UCSD-AML1 (cell line): ENCODE data around the gene C14orf132.
"Not testable (repeated sequence)": the region's sequence is repeated elsewhere in the genome, so short reads cannot be mapped to it uniquely, and the experiment has no call there.

Source experiments
- DNase-seq: peaks from one replicate; lab custom pipeline; 2025; ENCODE audit not compliant: unreplicated experiment; lab: John Stamatoyannopoulos, UW

C14orf132 gene

DNA sequence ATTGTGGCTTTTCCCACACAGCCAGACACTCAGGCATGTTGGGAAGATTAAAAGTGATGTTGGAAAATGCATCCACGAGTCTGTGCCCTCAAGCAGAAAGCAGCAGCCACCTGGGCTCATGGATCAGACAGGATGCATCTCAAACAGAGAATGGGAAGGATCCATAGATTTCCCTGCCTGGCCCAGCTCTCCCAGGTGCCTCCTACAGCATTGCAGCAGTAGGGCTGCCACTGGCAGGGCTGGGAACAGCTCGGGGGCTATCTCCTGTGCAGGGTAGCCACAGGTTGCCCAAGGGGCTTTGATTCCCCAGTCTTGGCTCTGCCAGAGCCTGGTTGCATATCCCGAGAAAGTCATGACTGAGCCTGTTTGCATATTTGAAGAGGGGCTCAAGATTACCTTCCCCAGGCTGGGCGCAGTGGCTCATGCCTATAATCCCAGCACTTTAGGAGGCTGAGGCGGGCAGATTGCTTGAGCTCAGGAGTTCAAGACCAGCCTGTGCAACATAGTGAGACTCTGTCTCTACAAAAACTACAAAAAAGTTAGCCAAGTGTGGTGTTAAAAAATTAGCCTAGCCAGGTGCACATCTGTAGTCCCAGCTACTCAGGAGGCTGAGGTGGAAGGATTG is 19.5 kb downstream of the C14orf132 start:
- DNase-seq, result no peak

DNA sequence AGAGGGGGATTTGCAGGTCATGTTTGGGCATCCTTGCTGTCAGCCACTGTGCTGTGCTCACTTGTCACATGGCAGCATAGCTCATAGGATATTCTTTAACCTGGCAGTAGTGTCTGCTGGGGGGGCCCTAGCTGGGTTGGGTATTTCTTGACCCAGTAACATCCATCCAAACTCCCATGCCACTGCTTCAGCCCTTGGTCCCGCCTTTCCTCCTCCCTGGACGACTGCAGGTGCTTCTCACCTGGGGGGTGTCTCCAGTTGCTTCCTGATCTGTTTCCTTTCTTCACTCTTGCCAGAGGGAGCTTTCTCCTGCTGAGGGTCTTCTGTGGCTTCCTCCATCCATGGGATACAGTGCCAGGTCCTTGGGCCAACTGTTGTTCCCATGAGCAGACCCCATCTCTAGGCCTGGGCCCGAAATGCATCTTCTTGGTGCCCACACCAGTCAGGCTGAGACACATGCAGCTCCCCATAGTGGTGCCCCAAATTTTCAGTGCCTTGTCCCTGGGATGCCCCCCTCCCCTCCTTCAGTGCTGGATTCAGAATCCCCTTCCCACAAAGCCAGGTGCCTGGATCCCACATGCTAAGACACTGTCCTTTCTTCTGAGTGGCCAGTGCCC is 20.5 kb downstream of the C14orf132 start:
- DNase-seq, result no peak

DNA sequence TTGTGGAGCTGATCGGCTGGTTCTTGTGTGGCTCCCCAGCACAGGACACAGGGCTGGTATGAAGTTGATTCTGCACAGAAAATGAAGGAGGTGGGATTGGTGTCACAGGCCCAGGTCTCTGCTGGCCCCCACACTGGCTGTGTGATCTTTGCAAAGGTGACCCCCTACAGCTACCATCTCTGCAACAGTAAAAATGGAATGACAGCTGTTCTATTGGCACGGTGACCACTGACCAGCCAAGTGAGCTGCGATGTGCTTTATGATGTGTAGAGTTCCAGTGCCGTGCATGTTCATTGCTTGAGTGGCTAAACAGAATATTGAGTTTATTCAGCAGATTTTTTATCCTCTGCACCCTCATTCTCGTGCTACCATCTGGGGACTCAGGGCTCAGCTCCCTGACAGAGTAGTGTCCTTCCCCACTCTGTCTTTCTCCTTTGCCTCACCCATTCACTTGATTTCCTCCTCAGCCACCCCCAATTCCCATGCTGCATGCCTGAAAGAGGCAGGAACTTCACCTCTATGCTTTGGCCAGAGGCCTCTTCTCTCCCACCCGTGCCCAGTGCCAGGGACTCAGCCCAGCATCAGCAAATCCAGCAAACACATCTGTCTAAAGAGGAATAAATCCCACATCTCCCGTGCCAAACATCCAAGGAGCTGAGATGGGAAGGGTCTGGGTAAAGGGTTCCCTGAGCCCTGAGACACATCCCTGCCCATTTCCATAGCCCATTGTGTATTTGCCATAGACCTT is 21.2 kb downstream of the C14orf132 start:
- DNase-seq, result no peak

DNA sequence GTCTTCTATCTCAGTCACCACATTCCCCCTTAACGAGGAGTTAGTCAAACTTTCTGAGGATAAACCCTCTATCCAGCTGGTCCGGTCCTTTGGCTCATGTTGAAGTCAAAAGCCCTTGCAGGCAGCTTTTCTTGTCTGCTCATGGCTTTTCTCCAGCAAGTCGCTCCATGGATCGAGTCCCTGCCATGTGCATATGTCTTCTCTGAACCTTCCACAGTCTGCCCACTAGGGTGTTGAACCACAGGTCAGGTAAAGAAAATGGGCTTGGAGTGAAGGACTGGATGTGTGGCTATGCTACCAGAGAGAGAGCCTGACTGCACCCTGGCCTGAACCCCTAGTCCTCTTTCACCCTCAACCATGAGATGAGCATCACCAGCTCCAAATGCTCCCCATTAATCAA is 22.8 kb downstream of the C14orf132 start:
- no peak for DNase-seq

DNA sequence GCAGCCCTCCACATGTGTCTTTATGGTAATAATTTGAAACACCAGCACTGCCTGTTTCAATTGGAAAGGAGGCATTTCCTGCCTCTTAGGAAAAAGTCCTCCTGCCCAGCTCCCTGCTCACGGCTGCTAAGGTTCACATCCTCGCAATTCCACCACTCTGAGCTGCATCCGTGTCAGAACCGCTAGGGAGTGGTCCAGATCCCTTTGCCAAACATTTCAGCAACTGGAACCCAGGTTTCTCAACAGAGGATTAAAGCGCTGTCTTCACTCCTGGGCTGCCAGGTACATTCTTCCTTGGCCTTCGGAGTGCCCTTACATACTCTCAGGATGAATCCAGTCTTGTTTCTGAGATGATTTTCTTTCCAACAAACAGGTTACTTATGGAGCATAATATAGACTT is 23.3 kb downstream of the C14orf132 start:
- DNase-seq, result no peak

DNA sequence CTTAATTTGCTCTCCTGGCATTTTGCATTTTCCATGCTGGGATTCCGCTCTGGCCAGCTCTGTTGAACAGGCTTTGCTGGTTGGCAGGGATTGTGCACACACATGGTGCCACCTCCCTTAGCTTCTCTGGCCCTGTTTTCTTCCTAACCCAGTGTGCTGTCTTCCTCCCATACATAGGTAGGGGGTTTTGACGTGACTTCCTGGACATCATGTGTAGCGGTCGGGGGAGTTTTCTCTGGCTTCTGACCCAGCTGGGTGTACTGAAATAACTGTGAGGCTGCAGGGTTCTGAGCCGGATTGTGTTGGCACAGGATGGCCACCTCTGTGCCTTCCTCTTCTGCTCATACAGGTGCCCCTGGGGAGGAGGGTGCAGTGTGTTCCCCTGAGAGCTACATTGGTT is 25.7 kb downstream of the C14orf132 start:
- DNase-seq, result no peak

DNA sequence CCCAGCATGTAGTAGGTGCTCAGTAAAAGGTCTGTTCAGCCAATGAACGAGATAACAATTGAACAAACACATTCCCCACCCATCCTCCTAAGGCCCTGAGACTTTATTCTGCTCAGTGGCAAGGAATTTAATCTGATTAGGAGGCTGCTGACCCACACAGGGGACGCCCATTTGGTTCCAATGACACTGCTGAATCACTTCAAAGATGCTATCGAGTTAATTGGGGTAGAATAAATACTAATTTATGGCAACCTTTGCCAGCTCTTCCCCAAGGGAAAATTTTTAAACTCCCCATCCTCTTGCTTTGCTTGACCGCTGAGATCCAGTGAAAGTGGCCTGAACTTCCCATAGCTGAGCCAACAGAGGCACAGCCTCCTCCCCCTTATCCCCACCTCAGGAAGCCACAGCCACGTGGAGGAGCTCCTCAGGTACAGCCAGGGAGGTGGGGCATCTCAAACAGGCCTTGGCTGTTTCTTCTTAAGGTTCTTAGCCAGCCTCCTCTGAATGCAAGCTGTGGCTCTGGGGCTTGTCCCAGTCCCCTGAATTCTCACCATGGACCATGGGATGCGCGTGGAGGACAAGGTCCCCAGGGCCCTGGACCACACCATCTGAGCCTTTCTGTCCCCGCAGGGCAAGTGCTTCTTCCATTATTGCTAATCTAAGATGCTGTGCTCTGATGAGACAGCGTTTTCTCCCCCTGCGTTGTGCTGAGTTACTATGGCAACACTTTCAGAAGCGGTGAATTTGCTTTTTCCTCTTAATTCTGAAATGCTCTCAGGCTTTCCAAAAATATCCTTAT is 26.7 kb downstream of the C14orf132 start:
- DNase-seq, result no peak

DNA sequence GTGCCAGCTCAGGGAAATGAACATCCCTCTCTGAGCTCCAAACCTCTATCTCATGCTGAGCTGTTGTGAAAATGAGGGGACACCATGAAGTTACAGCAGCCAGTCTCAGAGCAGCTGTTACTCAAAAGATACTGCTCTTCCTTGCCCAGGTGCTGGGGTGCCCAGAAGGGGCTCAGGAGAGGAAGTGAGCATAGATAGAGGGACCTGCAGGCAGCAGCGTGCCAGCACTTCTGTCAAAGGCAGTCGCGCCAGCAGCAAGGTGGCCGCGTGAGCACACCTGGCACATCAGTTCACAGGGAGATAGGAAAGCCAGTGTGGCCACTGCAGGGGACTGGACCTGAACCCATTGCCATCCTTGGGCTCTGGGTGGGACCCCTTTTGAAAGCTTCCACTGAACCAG is 27.8 kb downstream of the C14orf132 start:
- DNase-seq, result no peak

DNA sequence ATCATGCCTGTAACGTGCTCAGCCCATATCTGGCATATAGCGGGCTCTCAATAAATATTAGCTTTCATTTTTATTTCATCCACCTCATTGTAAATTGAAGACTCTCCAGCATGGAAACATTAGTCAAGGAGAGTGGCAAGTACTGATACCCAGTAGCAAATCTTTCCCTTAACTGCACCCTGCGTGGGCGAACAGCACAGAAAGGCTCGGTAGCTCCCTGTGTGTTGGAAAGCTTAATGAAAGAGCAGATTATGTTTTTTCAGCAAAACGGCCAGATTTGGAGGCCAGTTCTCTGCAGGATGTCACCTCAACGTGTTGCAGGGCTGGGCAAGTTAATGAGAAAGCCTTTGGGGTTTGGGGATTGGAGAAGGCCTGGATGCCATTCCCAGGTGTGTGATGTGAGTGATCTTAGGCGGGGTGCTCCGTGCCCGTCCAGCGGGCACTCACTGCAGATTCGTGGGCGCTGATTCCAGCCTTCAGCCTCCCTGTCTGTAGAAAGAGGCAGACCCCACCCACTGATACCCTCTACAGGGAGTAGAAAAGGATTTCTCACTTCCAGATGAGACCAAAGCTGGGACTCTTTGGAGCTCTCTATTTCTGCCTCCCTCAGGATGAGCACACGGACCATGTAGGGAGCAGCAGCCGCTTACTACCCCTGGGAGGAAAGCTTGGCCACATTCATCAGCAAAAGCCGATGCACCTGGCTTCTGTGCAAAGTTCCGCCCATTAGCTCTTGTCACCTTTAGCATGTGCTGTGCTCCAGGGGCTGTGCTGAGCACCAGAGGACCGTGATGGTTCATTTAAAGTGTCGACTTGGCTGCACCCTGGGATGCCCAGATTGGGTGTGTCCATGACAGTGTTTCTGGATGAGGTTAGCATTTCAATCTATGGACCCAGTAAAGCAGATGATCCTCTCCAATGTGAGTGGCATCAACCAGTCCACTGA is 29.1 kb downstream of the C14orf132 start:
- no peak for DNase-seq

DNA sequence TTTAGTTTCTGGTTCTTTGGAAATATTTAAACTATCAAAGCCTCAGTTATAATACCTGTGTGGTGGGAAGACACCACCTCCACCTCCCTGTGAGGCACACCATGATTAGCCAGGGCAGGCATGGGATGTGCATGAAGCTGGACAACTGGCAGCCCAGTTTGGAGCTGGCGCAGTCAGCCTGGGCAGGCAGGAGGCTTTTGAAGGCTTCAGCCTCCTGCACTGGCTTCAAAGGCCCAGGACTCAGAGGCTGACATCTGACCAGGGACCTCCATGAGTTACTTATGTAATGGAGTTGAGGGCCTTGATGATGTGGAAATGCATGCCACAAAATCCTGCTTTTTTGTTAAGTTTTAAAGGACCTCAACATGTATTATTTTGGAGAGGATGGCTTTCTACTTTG is 30.3 kb downstream of the C14orf132 start:
- DNase-seq, result no peak

DNA sequence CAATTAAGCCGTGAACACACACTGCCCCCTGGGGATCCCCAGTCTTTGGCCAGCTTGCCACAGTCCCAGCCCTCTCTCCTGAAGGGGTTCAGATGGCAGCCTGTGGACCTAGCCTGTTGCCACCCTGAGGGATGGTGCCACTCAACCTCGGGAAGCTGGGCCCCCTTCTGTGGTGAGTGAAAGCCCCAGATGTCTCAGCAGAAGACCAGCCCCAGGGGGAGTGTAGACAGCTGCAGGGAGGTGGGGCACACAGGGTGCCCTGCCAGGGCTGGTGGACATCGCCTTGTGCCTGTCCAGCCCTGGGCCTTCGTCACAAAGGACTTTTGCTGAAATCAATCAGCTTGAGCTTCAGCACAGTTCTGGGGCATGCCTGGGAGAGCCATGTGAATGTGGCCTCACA is 32.4 kb downstream of the C14orf132 start:
- no peak for DNase-seq

DNA sequence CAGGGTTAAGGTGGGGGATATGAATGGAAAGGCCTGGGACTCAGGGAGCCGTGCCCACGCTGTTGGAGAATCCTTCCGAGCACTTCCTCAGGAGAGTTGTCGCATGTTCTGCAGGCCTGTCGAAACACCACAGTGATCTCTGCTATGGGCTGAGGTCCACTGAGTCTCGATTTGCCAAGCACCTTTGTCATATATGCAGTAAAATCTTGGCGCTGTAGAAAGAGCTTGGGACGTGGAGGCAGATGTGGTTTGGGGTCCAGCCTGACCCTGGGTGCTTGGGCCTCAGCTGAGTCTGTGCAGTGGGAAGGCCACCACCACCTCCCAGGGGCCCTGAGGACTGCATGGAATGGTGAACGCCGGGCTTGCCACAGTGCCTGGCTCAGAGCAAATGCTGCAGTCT is 32.9 kb downstream of the C14orf132 start:
- no peak for DNase-seq

DNA sequence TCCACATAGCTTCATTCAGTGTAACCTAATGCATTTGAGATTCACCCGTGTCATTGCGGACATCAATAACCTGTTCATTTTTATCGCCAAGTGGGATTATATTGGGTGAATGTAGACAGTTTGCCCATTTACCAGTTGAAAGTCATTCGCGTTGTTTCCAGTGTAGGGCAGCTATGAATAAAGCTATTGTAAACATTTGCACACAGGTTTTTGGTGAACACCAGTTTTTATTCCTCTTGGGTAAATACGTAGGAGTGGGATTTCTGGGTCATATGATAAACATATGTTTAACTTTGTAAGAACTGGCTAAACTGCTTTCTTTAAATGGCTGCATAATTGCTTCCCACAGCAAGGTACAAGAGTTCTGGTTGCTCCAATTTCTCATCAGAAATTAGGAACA is 33.6 kb downstream of the C14orf132 start:
- DNase-seq, result no peak

DNA sequence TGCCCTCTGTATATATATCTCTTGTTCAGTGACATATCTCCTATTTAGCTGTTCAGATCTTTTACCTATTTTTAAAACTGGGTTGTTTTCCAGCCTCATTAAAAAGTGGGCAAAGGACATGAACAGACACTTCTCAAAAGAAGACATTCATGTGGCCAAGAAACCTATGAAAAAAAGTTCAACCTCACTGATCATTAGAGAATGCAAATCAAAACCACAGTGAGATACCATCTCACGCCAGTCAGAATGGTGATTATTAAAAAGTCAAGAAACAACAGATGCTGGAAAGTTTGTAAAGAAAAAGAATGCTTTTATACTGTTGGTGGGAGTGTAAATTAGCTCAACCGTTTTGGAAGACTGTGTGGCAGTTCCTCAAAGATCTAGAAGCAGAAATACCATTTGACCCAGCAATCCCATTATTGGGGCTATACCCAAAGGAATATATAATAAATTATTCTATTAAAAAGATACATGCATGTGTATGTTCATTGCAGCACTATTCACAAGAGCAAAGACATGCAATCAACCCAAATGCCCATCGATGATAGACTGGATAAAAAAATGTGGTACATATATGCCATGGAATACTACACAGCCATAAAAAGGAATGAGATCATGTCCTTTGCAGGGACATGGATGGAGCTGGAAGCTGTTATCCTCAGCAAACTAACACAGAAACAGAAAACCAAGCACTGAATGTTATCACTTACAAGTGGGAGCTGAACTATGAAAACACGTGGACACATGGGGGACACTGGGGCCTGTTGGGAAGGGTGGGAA is 34.3 kb downstream of the C14orf132 start:
- not testable (repeated sequence) for DNase-seq

DNA sequence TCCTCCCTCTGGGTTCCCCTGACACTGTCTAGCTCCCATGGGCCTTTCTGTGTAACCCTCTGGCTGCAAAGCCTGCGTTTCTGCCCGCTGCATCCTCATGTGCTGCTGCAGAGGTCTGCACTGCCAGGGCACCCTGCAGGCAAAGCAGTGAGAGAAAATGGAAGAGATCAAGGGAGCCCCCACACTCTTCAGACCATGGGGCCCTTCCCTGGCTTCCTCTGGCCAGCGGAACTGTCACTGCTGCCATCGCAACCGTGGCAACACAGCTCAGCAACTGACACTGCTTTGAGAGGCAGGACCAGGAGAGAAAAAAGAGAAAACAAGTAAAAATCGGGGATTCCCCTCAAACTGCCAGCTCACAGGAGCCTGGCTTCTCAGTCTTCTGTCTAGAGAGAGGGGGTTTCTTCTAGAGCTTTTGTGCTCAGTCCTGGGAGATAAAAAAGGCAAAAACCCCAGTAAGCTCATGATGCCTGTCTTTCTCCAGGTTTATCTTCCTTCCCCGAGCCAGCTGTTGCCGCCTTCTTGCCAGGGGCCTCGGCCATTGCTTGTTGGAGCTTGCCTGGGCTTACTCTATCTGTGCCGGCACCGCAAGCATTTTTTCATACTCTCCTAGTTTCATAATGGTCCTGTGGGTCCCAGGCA is 38.9 kb downstream of the C14orf132 start:
- DNase-seq, result no peak

DNA sequence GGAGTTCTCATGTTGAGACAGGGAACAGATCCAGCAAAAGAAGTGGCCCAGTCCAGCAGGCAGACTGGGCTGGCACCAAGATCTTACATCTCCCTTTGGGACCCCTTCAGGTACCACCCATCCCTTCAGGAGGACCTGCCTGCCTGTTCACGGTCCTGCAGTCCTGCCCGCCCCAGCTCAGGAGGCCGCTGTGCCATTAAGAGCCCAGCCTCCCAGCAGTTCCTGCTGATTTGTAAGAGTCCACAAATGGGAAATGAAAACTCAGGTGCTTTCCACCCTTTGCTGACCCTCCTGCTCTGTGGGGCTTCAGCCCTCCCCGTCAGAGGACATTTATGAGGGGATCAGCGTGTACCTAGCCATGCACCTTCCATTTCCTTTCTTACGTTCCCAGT is 39.5 kb downstream of the C14orf132 start:
- DNase-seq, result no peak

DNA sequence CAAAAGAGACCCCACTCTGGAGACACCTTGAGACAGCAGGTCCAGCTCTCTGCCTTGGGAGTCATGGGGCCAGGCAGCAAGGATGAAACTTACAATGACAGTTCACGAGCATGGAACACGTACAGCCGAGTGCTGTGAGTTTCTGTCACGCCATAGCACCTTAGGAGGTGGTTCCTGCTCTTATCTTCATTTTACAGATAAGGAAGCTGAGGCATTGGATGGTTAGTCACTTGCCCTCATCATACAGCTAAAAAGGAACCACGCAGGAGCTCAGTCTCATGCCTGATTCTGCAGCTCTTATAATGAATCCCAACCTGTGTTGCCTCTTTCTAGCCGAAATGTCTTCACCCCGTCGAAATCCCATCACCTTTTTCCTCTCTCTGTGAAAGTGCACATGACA is 39.9 kb downstream of the C14orf132 start:
- no peak for DNase-seq

DNA sequence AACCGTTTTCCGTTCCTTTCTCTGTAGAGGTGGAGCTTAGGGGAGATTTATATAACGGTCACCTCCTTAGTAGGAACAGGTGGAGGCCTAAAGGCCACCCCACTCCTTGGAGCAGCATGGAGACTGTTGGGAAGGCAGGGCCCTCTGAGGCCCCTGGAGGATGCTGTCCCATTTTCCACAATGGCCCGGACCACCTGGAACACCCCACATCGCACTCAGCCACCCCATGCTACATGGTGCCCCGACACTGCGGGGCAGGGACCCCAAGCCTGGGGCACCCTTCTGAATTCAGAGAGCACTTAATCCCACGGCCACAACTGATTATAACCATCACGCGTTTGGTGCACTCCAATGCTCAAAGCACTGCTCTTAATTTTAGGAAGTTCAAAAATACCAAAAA is 41.4 kb downstream of the C14orf132 start:
- DNase-seq, result no peak

DNA sequence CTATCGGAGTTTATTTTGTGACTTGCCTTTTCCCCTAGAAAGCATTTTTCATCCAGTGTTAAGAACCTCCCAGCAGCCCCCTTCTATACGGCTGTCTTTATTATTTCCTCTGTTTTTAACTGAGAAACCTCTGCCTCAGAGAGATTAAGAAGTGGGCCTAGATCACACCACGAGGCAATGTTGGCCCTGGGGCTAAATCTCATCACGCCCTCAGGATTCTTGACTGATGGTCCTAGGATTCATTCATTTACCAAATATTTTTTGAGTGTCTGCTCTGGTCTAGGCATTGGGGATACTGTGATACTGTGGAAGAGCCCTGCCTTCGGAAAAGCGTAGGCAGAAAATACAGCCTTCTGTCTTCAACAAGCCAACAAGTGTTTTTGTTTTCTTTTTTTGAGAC is 42.1 kb downstream of the C14orf132 start:
- no peak for DNase-seq
